IPS-NIHi7 (cell line): ENCODE data around the gene LDLRAD4.
"Not testable (repeated sequence)": the region's sequence is repeated elsewhere in the genome, so short reads cannot be mapped to it uniquely, and the experiment has no call there.

Experiments used
- DNase-seq: peaks from one replicate; pipeline ENCODE4 v3.0.0; 2012; ENCODE audit warnings: mixed read lengths; ENCODE audit errors: extremely low spot score

LDLRAD4 gene

DNA sequence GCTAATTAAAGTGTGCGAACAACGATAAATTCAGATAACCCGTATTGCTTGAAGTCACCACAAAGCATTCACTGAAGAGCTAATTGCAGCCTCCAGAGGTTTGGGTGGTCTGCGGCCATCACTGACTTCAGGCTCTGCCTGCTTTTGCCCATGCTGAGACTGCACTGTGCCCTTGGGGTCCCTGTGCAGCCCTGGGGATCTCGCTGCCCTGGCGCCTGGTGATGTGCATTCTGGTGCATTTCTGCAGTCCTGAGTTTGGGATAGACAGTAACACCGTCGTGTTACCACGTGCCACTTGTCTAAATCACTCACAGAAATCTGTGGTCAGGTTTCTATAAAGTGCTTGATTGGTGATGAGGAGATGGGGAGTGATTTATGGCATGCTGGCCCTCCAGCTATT is 27.6 kb downstream of the LDLRAD4 start:
- DNase-seq, result no peak

DNA sequence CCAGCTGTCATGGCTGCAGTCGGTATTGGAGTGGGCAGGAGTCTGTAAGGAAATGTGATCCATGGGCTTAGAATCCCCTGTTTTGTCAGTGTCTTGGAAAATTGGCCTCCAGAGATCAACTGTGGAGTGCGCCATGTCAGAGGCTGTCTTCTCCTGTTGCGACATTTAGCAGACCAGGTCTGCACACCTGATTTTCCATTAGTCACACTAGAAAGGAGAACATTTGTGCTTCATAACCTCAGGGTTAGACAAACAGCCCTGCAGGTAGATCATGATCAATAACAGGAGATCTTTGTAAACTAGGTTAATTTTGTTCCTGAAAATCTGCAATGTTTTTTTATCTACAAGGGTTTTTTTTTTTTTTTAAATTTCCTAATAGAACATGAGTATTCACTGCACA is 28.0 kb downstream of the LDLRAD4 start:
- DNase-seq, result no peak

DNA sequence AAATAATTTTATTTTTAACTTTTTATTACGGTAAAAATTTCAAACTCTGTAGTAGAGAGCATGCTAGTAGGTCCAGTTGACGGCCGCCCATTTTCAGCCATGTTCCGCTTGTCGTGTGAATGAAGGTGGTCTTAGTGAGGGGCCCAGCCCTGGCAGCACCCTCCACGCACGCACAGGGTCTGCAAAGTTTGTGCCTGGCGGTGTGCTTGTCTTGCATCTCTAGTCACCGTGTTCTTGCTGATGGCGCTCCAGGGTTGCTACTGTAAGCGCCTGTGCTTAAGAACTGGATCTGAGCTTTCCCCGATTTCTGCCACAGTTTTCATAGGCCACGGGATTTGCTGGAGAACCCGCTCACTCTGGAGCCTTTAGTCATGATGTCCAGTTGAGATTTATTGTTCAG is 28.9 kb downstream of the LDLRAD4 start:
- DNase-seq, result no peak

DNA sequence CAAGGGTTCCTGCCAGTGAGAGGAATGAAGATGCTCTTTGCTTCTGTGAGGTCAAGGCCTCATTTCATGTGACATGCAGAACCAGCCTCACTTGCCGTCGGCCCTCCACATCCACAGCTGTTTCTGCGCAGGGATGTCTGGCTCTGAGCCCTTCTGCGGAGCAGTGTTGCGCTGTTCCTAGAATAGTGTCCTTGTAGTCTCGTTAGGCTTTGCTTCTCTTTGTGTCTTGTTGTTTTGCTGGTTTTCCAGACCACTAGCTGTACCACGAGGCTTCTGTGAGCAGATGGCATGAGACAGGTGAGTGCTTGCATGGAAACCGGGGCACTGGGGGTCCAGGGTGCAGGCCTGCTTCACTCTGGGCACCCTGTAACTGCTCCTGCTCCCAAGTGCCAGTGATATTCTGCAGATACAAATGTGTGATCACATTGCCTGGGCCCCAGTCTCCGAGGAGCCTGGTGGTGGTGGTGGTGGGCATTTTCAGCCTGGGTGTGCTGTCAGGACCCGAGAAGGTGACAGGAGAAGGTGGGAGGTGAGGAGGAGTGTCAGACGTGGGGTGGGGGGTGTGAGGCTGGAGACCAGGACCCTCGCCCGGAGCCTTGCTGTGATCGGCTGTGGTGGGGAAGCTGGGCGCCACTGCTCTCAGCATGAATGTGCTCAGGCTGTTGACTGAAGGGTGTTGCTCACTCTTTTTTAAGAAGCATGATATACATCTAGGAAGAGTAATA is 34.3 kb downstream of the LDLRAD4 start:
- no peak for DNase-seq

DNA sequence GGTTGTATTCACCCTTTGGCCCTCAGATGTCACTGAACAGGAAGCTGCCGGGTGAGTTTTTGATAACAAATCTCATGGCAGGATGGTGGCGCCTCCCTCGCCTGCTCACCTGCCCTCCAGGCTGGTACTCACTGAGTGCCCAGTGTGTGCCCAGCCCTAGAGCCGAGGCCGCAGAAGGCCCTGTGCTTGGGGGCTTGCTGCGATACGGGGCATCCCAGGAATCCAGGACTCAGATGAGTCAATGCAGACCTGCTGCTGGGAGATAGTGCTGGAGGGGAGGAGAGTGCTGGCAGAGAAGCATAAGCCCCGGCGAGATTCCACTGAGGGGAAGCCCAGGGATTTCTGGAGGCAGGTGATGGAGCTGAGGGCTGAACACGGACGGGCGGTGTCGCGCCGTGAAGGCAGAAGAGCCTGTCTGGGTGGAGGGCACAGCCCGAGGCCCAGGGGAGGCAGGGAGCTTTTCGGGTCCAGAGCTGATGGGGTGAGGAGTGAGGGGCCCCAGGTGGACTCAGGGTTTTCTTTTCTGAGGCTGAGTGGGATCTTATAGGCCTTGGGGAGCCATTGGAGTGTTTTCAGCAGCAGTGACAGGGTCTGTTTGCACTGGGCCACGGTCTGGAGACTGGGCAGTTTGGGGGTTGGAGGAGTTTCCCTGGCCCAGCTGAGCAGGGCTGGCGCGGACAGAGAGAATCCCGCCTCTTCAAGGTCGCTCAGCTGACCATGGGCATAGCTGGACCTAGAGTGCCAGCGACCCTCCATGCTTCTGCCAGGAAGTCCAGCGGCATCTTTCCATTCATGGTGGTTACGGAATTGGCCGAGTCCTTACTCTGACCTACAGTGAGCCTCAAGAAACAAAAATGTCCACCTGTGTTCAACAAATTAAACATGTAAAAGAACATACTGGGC is 35.5 kb downstream of the LDLRAD4 start:
- no peak for DNase-seq

DNA sequence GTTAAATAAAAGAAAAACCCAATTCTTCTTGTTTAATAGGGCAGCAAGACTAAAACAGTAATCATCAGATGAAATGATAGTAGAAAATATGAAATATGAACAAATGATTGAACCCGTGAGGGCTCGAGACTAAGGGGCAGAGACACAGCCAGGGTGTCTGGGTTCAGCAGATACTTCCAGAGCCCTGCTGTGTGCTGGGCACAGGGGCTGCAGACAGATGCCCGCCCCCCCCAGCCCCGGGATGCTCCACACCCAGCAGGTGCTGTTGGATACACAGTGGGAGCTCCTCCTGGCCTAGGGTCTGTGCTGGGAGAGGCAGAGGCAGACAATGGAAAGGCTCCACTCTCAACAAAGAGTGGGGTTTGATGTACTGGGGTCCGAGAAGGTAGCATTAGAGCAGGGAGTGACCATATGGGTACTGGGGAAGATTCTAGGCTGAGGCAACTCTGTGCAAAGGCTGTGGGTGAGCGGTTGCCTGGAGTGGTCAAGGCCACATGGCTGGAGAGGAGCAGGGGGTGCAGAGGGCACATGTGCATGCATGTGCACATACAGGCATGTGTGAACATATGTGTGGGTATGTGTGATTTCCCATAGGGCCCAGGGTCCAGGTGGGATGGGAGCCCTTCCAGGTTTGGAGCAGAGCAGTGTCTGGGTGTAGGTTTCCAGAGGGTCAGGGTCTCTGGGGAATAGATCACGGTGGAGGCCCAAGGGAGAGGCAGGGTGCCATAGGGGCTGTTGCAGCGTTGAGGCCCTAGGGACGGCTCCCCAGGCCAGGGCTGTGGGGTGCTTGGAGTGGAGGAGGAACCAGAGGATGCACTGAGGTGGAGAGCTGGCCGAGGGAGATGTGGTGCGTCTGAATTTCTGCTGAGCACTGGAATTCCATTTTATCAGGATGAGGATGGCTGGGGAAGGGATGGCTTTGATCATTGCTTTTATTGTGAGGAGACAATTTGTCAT is 36.7 kb downstream of the LDLRAD4 start:
- DNase-seq, result no peak

DNA sequence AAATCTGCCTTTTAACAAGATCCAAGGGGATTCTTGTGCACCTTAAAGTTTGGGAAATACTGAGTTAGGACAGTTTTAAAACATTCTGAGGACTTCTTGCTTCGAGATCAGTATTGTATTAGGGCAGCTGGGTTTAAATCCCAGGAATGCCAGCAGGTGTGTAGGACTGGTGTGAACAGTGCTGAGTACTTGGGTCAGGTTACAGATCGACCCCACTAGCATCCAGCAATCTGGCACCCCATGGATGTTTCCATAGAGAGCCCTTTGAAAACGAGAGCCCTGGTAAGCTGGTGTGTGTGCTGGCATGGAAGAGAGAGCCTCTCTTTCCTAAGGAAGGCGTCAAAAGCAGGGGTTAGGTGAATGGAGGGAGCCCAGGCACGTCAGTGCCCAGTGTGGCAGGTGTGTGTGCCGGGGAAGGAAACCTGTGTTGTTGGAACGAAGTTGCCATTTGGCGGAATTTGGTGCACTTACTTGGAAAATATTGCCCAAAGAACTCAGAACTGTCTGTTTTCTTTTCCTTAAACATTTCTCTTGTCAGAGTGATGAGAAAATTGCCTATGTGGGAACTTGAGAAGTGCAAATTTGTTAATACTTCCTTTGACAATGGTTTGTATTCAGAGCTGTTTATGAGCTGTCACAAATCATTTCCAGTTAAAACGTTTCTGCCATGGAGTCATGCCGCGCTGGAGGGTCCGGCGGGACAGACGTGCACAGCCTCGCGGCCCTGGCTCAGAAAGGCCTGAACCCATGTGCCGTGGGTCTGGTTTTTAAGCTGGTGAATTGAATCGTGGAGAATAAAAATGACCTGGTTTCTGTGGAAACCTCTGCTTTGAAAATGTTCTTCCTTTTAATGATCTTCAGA is 38.1 kb downstream of the LDLRAD4 start:
- peak; percentile 40 for DNase-seq

DNA sequence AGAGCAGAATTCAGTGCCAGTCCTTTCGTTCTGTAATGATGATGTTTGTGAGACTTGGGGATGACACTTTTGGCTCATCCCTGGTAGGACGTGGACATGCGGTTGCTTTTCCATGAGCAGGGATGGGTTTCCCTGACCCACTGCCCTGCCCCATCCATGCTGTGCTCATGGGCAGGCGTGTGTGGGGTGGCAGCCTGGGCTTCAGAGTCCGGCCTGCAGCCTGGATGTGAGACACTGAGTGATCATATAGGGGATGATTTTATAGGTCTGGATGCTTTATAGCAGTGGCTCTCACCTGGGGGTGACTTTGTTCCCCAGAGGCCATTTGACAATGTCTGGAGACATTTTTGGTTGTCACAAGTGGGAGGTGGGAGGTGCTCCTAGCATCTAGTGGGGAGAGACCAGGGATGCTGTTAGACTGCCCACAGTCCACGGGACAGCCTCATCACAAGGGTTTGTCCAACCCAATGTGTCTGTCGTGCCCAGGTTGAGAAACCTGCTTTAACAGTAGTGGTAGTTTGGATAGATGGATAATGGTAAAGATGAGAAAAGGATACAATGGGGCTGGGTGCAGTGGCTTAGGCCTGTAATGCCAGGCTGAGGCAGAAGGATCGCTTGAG is 38.9 kb downstream of the LDLRAD4 start:
- DNase-seq, result no peak

DNA sequence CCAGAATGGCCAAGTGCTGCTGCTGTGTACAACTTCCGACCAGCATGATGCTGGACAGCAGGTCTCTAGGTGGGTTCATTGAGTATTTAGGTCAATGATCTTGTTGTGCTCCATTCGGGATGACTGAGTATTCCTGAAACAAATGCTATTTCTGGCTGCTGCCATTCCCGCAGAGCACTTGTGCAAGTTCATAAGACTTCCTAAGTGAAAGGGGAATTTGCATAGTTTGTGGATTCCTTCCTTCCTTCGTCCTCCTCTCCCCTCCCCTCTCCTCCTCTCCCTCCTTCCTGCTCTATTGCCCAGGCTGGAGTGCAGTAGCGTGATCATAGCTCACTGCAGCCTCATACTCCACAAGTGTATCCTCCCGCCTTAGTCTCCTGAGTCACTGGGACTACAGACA is 40.4 kb downstream of the LDLRAD4 start:
- DNase-seq, result no peak

DNA sequence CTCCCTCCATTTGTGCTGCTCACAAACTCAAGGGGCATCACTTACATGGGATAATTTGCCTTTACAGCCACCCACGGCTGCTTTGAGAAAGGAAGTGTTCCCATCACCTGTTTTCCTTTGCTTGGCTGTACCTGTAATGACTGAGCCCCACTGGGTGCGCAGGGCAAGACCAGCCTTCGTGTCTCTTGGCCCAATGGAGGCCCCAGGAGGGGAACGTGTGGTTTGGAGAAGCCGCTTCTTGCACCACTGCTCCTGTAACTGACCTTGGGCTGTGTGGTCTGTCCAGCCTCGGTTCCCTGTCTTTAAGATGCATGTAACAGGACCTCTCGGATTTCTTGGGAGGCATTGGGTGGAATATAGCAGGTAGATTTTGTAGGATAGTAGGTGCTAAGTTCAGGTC is 41.1 kb downstream of the LDLRAD4 start:
- no peak for DNase-seq

DNA sequence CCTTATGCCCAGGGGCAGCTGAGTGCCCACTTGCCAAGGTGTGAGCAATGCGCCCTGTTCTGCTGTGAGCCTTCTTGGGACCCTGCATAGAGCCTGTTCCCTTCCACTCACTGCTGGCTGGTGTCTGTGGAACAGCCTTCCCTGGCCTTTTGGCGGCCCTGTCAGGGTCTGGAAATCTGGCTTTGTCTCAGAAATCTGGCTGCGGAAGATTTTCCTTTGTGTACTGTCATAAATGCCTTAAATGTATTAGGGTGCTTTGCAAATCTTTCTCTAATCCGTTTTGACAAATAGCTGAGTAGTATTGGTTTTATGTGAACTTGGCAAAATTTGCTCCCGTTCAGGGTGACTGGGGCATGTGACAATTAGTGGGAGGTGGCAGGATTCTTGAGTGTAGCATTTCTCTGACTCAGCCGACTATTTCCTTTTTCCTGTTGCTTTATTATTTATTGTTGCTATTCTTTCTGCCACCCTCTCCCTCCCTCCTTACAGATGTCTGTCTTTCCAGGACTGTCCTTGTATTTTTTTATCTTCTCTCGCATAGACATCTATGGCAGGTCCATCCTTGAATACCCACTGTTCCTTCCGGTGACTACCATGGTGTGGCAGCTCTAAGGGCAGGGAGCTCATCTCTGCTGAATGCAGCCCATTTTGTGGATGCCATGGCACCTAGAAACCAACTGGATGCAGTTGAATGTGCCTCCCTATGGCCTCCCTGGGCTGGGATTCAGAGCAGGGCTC is 41.8 kb downstream of the LDLRAD4 start:
- DNase-seq, result no peak

DNA sequence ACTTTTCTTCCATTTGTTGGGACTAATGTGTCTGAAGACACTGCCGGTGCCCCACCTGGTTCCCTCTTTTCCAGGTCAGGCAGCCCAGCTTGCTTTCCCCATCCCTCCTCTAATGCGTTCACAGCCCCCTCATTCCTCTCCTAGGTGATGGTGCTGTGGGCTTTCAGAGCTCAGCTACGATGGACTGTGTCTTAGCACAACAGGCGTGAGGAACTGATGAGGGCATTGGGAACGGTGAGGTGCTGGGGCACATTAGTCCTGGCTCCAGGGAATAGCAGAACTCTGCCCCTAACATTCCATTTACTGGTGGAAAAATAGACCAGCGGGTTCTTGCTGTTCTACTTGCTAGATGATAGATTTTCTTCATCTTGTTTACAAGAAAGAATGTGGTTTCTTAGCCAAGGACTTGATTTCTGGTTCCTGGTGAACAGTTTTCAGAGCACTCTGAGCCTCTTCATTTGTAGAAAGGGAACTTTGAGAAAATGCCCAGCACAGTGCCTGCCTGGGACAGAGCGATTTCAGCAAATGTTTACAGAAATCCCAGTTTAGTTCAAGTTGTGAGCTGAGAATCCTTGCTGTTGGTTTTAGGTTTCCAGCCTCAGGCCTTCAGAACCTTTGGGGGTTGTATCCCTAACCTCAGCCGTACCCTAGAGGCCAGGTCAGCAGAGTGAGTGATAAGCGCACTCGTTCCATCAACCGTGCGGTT is 42.5 kb downstream of the LDLRAD4 start:
- DNase-seq, result no peak

DNA sequence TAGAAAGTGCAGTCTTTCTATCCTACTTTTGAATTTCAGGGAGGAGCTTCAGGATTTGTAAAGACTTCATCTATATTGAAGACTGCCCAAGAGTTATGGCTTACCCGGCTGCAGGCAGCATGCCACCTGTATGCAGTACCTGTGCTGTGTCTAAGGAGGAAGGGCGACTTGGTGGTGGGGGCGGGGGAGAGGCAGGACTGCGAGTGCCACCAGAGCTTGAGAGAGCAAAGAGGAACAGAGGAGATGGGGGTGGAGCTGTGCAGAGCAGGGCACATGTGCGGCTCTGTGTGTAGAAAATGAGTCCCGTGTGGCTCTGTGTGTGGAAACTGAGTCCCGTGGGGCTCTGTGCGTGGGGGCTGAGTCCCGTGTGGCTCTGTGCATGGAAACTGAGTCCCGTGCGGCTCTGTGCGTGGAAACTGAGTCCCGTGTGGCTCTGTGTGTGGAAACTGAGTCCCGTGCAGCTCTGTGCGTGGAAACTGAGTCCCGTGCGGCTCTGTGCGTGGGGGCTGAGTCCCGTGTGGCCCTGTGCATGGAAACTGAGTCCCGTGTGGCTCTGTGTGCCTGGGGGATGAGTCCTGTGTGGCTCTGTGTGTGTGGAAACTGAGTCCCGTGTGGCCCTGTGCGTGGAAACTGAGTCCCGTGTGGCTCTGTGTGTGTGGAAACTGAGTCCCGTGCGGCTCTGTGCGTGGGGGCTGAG is 43.2 kb downstream of the LDLRAD4 start:
- no peak for DNase-seq

DNA sequence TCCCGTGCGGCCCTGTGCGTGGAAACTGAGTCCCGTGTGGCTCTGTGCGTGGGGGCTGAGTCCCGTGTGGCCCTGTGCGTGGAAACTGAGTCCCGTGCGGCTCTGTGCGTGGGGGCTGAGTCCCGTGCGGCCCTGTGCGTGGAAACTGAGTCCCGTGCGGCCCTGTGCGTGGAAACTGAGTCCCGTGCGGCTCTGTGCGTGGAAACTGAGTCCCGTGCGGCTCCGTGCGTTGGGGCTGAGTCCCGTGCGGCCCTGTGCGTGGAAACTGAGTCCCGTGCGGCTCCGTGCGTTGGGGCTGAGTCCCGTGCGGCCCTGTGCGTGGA is 43.8 kb downstream of the LDLRAD4 start:
- not testable (repeated sequence) for DNase-seq

DNA sequence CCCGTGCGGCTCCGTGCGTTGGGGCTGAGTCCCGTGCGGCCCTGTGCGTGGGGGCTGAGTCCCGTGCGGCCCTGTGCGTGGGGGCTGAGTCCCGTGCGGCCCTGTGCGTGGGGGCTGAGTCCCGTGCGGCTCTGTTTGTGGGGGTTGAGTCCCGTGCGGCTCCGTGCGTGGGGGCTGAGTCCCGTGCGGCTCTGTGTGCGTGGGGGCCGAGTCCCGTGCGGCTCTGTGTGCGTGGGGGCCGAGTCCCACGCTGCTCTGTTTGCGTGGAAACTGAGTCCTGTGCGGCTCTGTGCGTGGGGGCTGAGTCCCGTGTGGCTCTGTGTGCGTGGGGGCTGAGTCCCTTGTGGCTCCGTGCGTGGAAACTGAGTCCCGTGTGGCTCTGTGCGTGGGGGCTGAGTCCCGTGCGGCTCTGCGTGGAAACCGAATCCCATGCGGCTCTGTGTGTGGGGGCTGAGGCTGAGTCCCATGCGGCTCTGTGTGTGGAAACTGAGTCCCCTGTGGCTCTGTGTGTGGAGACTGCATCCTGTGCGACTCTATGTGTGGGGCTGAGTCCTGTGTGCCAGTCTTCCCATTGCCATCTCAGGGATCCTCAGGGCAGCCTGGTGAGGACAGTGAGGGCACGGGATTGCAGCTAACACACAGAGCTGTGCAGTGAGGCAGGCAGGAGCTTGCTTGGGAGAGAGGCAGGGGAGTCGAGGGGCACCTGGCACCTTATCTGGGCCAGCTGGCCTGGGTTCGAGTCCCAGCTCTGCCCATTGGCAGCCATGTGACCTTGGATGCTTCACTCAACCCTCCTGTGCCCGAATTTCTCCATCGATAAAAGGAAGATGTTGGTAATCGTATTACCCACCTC is 44.5 kb downstream of the LDLRAD4 start:
- no peak for DNase-seq

DNA sequence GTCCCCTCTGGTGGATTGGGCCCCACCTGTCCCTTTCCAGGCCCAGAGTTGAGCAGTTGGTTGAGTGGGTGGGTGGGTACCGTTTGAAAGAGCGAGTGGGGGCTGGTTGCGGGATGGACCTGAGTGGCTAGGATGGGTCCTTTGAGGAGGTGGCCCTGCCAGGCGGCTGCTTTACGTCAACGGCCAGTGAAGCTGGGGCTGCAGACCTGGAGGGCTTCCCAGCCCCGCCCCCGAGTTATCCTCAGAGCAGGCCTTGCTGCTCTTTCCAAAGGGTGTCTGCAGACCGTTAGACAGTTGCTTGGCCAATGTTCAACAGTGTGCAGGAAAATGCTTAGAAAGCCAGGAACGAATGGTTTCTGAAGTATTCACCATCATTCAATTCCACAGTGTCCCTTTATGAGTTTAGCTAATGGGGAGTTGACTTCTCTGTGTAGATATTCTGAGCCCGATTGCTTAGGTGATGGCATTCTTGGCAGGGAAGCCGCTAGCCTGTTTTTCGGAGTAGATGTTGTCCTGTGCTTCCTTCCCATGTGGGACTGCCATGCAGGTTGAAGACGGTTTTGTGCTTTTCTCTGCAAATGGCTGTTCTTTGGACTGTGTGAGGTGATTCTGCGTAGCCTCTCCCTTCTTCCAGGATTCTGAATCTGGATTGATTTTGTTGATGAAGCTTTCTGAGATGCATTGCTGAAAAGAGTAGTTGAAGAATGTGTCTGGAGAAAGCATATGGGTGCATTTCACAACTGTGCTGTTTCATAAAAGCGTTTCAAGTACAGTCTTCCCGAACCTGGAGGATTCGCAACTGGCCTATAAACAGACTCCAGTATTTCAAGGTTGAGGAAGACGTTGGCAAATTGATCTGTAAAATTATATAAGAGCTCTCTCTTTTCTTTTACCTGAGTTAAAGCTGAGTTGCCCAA is 45.8 kb downstream of the LDLRAD4 start:
- no peak for DNase-seq
